GM12892 (cell line): ENCODE measurements around the gene SELENOW.
"Not testable (repeated sequence)": the region's sequence is repeated elsewhere in the genome, so short reads cannot be mapped to it uniquely, and the experiment has no call there.

Experiments used
- POLR2A ChIP-seq: IDR thresholded peaks from 2 replicates; pipeline ENCODE4 v1.6.1; 2011; ENCODE audit warnings: low read depth, low read length, control low read depth
- POLR2AphosphoS5 ChIP-seq: IDR thresholded peaks from 2 replicates; pipeline ENCODE4 v1.6.1; 2011; ENCODE audit warnings: low read depth, low read length, control low read depth
- TAF1 ChIP-seq: IDR thresholded peaks from 2 replicates; pipeline ENCODE4 v1.6.1; 2011; ENCODE audit warnings: low read depth, mild to moderate bottlenecking, control low read depth, low read length, borderline replicate concordance

DNA sequence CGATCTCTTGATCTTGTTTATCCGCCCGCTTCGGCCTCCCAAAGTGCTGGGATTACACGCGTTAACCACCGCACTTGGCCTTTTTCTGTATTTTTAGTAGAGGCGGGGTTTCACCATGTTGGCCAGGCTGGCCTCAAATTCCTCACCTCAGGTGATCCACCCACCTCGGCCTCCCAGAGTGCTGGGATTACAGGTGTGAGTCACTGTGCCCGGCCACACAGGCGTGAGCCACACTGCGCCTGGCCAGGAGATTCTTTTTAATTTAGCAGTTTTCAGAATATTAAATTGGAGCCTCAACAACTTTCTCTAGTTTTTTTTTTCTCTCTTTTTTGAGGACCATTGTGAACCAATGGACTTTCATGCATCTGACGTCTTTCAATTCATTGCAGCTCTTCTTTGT, 11.3 kb downstream of the SELENOW start:
- not testable (repeated sequence) for TF ChIP-seq POLR2A, TAF1, POLR2AphosphoS5
